SKM-1 treated with dmso at 0.1 percent for 144 hours (cell line): ENCODE measurements around the gene PIP5KL1.
"Not testable (repeated sequence)": the region's sequence is repeated elsewhere in the genome, so short reads cannot be mapped to it uniquely, and the experiment has no call there.

Experiments used
- DNase-seq: peaks from one replicate; lab custom pipeline; 2025; ENCODE audit not compliant: unreplicated experiment; lab: John Stamatoyannopoulos, UW

The PIP5KL1 gene

GRCh38 chr9:127896395-127897192 lies 34.0 kb downstream of the PIP5KL1 start:
- DNase-seq = no peak

GRCh38 chr9:127895811-127896210 lies 34.8 kb downstream of the PIP5KL1 start:
- DNase-seq = no peak

- DNase-seq = no peak
These were observed 37.2 kb downstream of the PIP5KL1 start for GRCh38 chr9:127893392-127893791.

- DNase-seq = no peak
These were observed 37.7 kb downstream of the PIP5KL1 start for GRCh38 chr9:127892831-127893230.

GRCh38 chr9:127890053-127890452 lies 40.5 kb downstream of the PIP5KL1 start:
- no peak for DNase-seq

- no peak for DNase-seq
These were observed 42.8 kb downstream of the PIP5KL1 start for GRCh38 chr9:127887792-127888191.

- DNase-seq = no peak
These were observed 44.1 kb downstream of the PIP5KL1 start for GRCh38 chr9:127886401-127886972.

GRCh38 chr9:127885508-127886281 lies 44.9 kb downstream of the PIP5KL1 start:
- no peak for DNase-seq

- no peak for DNase-seq
These were observed 45.5 kb downstream of the PIP5KL1 start for GRCh38 chr9:127884976-127885490.

- no peak for DNase-seq
These were observed 46.1 kb downstream of the PIP5KL1 start for GRCh38 chr9:127884427-127884911.

- no peak for DNase-seq
These were observed 46.6 kb downstream of the PIP5KL1 start for GRCh38 chr9:127883959-127884358.

- DNase-seq = not testable (repeated sequence)
These were observed 48.9 kb downstream of the PIP5KL1 start for GRCh38 chr9:127881715-127882114.

- no peak for DNase-seq
These were observed 50.4 kb downstream of the PIP5KL1 start for GRCh38 chr9:127880143-127880542.

GRCh38 chr9:127878652-127879390 lies 51.8 kb downstream of the PIP5KL1 start:
- no peak for DNase-seq

- no peak for DNase-seq
These were observed 52.5 kb downstream of the PIP5KL1 start for GRCh38 chr9:127878001-127878651.

GRCh38 chr9:127877566-127877998 lies 53.0 kb downstream of the PIP5KL1 start, which contains the start of gene AK1:
TSS of gene AK1 (minus strand) at chr9:127877675. CDS start at chr9:127874617, 3,058 bp downstream.
- DNase-seq = no peak

- DNase-seq = no peak
These were observed 53.6 kb downstream of the PIP5KL1 start for GRCh38 chr9:127876764-127877562.

GRCh38 chr9:127876026-127876763 lies 54.4 kb downstream of the PIP5KL1 start:
- DNase-seq = no peak
